Memory B cell (primary cell): ENCODE measurements around the gene TNFSF13B.

ENCODE experiments used
- ATAC-seq: fragments of 150-1000 bp; cut with Tn5 transposase; 2 replicates; pipeline ENCODE4 v1.10.0; 2021; ENCODE audit warnings: low read depth, mild to moderate bottlenecking, moderate library complexity
- DNase-seq, 2 donors: peaks; one replicate each; pipeline ENCODE4 v3.0.0; 2022; ENCODE audit warnings: low spot score in 2 of 2
- H3K27ac Mint-ChIP-seq: one replicate; pipeline ENCODE4 v1.8.0; 2022; ENCODE audit warnings: mild to moderate bottlenecking, moderate library complexity, mixed read lengths
- H3K27me3 Mint-ChIP-seq: one replicate; pipeline ENCODE4 v1.8.0; 2022; ENCODE audit warnings: mixed read lengths
- H3K36me3 Mint-ChIP-seq: one replicate; pipeline ENCODE4 v1.8.0; 2022; ENCODE audit warnings: mild to moderate bottlenecking, mixed read lengths
- H3K4me1 Mint-ChIP-seq: one replicate; pipeline ENCODE4 v1.8.0; 2022; ENCODE audit warnings: mixed read lengths
- H3K4me3 Mint-ChIP-seq: one replicate; pipeline ENCODE4 v1.8.0; 2022; ENCODE audit warnings: mild to moderate bottlenecking, moderate library complexity, mixed read lengths
- H3K9me3 Mint-ChIP-seq: one replicate; pipeline ENCODE4 v1.8.0; 2022; ENCODE audit warnings: mixed read lengths

The TNFSF13B gene

DNA sequence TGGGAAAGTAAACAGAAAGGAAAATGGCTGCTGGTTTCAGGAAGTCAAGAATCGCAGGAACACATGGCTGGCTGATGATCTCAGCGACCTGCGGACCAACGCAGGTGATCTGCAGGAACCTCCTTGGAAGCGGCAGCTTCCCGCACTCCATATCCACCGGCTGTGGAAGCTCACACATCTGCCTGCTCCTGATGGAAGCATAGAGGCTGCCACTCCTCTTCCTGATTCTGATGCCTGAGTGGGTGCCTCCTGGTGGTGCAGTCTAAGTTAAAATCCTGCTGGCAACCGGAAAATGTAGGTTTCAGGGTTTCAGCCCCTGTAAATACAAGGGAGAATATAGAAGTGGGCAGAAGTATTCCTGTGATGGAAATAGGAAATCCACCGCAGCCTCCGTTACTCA is 75.5 kb downstream of the TNFSF13B start:
- ATAC-seq (no peak), DNase-seq (no peak)
- Mint-ChIP-seq H3K27me3 (peaks cover 6% of the 10 kb centered on the region), H3K4me1 (peaks cover 2% of the 10 kb centered on the region), H3K4me3 (no peak overlapping the region), H3K36me3 (no peaks in the 10 kb centered on the region), H3K9me3 (no peaks in the 10 kb centered on the region), H3K27ac (no peak overlapping the region)

DNA sequence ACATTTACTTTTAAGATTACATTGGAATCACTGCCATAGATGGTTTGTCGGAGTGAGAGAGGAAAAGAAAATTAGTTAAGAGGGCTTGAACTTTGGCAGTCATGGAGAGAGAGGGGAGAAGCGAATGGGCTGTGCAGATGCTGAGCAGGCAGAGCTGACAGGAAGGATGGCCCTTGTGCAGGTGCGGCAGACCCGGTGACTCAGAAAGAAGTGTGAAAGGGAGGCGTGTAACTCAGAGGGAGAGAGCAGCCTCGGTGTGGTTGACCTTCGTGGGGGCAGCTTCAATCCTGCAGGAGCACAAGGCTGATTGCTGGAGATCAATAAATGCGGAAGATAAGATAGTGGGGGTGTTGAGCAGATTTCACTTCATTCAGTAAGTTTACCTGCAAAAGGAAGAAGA is 76.9 kb downstream of the TNFSF13B start:
- DNase-seq = no peak
- H3K36me3 Mint-ChIP-seq = no peaks in the 10 kb centered on the region
- no peak overlapping the region for H3K4me3 Mint-ChIP-seq
- ATAC-seq = no peak
- H3K27me3 Mint-ChIP-seq = peaks cover 7% of the 10 kb centered on the region
- no peak overlapping the region for H3K27ac Mint-ChIP-seq
- H3K4me1 Mint-ChIP-seq = peaks cover 2% of the 10 kb centered on the region
- no peaks in the 10 kb centered on the region for H3K9me3 Mint-ChIP-seq

DNA sequence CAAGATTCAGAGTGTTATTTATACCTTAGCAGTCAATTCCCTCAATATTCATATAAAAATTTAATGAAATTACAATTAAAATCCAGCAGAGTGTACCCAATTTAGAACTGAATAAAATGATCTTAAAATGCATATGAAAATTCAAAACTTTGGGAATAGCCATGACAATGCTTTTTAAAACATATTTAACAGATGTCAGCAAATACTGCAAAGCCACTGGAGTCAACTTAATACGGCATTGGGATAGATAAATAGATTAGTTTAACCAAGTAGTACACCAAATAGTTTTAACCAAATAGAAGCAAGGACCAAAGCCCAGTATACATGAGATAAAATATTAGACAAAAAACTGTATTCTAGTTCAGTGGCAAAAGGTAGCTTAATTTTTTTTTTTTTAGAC is 79.8 kb downstream of the TNFSF13B start:
- Mint-ChIP-seq H3K27me3 (peaks cover 9% of the 10 kb centered on the region), H3K4me3 (no peak overlapping the region), H3K36me3 (no peaks in the 10 kb centered on the region), H3K4me1 (no peaks in the 10 kb centered on the region), H3K27ac (no peak overlapping the region), H3K9me3 (no peaks in the 10 kb centered on the region)
- ATAC-seq (no peak), DNase-seq (no peak)

DNA sequence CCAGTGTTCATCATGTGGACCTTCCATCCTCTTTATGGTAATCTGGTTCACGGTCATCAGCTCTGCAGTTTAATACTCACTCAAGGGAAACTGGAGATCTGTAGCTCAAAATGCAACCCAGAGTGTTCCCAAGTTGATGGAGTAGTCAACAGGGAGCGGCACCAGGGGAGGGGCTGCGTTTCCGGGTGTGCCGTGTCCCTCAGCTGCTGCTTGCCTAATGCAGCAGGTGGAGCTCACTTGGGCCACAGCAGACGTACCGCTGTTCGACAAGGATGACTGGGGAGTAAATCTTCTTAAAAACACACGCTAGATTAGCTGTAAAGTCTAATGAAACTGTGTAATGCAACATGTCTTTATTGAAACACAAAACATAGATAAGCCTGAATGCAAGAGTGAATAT is 81.1 kb downstream of the TNFSF13B start:
- no peaks in the 10 kb centered on the region for H3K36me3 Mint-ChIP-seq
- DNase-seq (no peak), ATAC-seq (no peak)
- H3K9me3 Mint-ChIP-seq = no peaks in the 10 kb centered on the region
- H3K27me3 Mint-ChIP-seq = peaks cover 15% of the 10 kb centered on the region
- H3K27ac Mint-ChIP-seq = no peak overlapping the region
- no peaks in the 10 kb centered on the region for H3K4me1 Mint-ChIP-seq
- no peak overlapping the region for H3K4me3 Mint-ChIP-seq

DNA sequence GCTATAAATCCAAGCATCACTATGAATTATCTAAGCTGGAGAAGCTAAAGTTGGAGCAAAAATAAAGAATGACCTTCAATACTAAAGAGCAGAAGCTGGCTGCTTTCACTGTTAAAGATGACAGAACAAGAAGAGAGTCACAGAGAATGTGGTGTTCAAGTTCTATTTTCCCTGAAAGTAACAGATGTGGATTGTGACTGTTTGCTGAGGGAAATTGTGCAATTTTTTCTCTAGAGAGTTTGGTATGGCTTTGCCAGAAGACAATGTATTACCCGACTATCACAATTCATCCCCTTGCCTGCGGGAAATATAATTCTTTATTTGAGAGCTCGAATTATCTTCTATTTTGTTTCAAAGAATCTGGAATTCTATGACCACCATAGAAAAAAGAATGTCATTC is 83.1 kb downstream of the TNFSF13B start:
- no peak for ATAC-seq
- Mint-ChIP-seq H3K27ac (no peak overlapping the region), H3K27me3 (peaks cover 14% of the 10 kb centered on the region), H3K4me3 (no peak overlapping the region), H3K4me1 (no peaks in the 10 kb centered on the region), H3K36me3 (no peaks in the 10 kb centered on the region), H3K9me3 (no peaks in the 10 kb centered on the region)
- no peak for DNase-seq

DNA sequence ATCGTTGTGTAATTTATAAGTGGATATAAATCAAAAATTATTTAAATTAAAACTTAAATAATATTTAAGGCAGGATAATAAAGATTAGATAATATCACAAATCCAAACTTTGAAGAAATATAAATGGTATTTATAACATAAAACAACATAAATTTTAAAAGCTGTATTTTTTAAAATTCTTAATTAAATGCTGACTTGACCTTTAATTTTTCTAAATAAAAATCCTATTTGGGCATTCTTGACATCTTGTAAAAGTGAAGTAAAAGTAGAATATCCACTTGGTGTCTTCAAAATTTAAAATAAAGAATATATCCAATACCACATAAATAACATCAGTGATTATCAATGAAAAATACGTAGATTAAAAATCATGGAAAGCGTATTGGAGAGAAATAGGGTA is 87.7 kb downstream of the TNFSF13B start:
- H3K27me3 Mint-ChIP-seq = peaks cover 10% of the 10 kb centered on the region
- DNase-seq (no peak), ATAC-seq (no peak)
- no peak overlapping the region for H3K4me3 Mint-ChIP-seq
- H3K9me3 Mint-ChIP-seq = no peaks in the 10 kb centered on the region
- H3K36me3 Mint-ChIP-seq = no peaks in the 10 kb centered on the region
- no peak overlapping the region for H3K27ac Mint-ChIP-seq
- no peaks in the 10 kb centered on the region for H3K4me1 Mint-ChIP-seq
